HG02840 (cell line): Measurements from ENCODE around the gene EIF2B2.

Experiments
- ATAC-seq: cut with Tn5 transposase; IDR thresholded peaks from one replicate; pipeline ENCODE4 v1.9.1; 2021; ENCODE audit warnings: mild to moderate bottlenecking, moderate library complexity, moderate number of reproducible peaks; ENCODE audit not compliant: unreplicated experiment, low FRiP score

Gene EIF2B2

DNA sequence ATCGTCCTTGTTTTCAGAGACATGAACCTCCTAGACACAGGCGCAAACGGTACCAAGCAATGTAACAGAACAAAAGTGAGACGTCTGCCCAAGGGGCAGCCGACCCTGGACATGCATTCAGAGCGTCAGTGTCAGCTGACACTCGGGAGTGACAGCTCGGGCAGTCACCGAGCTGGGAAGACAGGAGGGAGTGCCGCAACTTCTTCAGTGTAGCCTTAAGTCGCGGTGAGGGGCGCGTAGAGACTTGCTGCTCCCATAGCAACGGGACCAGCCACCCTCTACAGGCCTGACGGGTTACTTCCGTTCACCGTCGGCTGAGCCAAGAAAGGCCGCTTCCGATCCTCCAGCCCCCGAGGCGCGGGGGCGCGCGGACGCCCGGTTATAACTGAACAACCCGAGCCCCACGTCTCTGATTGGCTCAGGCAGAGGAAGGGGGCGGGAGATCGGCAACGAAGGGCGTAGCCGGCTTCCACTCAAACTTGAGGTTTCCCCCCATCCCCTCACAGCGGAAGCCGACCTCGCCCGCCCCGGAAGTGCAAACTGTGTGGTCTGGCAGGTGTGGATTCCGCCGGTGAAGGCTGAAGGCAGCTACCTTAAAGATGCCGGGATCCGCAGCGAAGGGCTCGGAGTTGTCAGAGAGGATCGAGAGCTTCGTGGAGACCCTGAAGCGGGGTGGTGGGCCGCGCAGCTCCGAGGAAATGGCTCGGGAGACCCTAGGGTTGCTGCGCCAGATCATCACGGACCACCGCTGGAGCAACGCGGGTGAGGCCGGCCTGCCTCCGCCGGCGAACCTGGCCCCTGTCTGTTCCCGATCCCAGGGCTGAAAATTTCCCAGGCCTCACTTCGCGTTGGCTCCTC lies at the start of gene EIF2B2:
Gene EIF2B2 (plus strand): TSS at position 530 of the 858 bp plus-strand sequence. CDS start 70 bp downstream, at position 600.
- peak; percentile 96 for ATAC-seq

DNA sequence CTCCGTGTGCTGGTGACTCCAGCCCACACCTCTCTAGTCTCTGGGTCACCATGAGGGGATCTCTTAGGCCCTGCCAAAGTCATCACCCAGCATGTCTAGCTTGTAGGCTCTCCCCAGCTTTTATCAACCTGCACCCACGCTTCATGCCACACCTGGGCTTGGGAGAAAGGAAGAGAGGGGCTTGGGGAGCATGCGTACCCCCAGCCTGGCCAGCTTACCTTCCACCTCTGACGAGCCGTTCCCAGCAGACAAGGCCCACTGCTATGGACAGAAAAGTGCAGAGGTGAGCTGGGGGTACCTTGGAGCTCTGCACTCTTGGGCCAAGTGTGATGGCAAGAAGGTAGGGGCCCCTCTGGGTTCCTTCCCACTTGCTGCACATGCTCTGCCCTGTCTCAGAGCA lies 49.0 kb upstream of the EIF2B2 start:
- ATAC-seq: no peak

DNA sequence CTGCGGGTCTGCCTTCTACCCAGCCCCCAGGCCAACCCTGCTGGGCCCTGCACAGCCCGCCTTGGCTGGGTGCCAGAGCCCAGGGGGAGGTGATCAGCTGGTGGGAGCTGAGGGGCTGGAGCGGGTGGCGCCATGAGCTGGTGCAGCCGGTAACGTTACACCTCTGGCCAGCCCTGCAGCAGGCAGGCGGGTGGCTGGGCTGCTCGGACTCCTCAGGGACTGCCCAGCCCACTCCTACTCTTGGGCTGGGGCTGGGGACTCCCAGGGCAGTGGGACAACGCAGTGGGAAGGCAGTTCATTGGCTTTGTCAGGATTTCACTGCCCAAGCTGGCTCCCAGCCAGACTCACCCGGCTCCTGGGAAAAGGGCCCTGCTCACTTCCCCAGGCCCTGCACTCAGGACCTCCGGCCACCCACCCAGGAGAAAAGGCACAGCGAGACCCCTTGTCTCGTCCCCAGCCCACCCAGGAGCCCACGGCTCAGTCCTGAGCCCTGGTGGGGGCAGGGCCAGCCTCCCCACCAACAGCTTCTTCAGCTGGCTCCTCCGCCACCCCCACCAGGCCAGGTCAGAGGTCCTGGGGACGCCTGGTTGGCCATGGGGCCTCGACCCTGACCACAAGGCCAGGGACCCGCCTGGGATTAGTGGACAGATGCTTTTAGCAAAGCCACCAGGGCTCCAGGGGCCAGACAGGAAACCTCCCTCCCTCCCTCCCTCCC lies 48.3 kb upstream of the EIF2B2 start:
- ATAC-seq: no peak

DNA sequence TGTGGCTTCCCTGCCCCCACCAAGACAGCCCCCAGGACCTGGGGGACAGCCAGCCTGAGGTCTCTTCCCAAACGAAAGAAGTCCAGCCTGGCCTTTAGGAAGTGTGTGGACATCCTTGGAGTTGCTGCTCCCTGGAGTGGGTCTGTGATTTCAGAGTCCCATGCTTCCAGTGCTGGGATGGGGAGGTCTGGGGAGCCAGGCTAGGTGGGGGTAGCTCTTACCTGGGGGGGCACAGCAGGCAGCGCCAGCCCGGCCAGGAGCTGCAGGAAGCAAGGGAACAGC lies 47.8 kb upstream of the EIF2B2 start:
- ATAC-seq: no peak

- ATAC-seq: no peak
Measured at GRCh38 chr14:74955229-74956026, 47.3 kb upstream of the EIF2B2 start, which contains the start of gene PGF. Gene PGF (minus strand): TSS chr14:74955597. CDS start chr14:74955242, 355 bp downstream.

- no peak for ATAC-seq
Measured at GRCh38 chr14:74956027-74956279, 46.8 kb upstream of the EIF2B2 start.

- ATAC-seq: no peak
Measured at GRCh38 chr14:74956280-74957072, 46.2 kb upstream of the EIF2B2 start.

- no peak for ATAC-seq
Measured at GRCh38 chr14:74959596-74960180, 43.0 kb upstream of the EIF2B2 start.

- ATAC-seq: no peak
Measured at GRCh38 chr14:74960736-74961135, 42.0 kb upstream of the EIF2B2 start.

DNA sequence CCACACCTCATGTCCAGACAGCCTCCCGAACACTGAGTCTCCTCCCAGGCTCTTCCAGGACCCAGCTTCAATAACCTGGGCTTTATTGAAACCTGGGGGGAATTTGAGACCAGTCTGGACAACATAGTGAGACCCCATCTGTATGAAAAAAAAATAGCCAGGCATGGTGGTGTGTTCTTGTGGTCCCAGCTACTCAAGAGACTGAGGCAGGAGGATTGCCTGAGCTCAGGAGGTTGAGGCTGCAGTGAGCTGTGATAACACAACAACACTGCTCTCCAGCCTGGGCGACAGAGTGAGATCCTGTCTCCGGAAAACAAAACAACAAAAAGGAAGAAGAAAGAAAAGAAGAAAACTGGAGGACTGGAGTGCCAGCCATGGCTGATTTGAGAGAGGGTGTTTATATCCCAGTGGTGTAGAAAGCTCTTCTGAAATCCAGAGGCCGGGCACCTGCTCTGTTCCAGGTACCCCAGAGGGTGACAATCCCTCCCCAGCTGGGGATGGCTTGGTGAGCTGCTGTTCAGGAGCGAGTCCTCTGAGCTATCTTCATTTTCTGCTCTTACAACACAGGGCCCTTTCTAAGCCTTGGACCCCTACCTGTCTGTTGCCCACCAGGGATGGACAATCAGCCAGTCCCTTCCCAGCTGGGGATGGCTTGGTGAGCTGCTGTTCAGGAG lies 41.3 kb upstream of the EIF2B2 start:
- no peak for ATAC-seq

- ATAC-seq: no peak
Measured at GRCh38 chr14:74962046-74962445, 40.7 kb upstream of the EIF2B2 start.

DNA sequence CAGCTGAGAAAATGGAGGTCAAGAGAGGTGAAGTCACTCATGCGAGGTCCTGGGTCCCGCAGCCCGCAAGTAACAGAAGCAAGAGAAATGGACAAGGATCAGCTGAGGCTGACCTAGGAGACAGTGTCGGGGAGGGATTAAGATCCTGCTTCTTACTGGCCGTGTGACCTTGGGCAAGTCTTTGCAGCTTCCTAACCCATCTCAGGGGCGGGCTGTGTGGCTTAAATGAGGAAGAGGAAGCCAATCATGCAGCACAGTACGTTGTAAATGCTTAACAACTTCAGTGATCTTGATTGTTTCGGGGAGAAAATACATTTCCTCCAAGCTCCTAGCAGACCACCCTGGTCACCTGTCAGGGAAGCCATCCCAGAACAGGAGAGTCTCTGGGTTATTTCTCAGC lies 40.2 kb upstream of the EIF2B2 start:
- no peak for ATAC-seq

- ATAC-seq: no peak
Measured at GRCh38 chr14:74963178-74963704, 39.5 kb upstream of the EIF2B2 start.

DNA sequence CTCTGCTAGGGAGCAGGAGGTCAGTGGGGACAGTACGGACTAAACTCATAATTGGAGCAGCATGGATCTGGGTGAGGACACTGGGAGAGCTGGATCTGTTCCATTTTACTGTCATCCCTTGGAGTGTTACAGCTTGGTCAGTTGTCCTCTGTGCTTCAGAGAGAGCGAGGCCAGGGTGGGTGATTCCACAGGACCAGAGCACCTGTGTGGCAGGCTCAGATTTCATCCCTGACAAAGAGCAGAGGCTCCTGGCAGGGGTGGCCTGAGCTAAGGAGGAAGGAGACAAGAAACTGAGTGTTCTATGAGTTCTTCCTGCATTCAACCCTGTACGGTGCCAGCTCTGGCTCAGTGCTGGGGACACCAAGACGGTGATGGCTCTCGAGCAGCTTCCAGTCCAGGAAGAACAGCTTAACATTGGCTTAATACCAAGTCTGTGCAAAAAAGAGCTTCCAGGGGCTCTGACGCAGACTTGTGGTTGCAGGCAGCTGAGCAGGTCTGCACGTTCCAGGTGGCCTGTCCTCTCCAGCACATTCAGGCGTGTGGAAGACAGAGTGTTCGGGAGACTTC lies 38.9 kb upstream of the EIF2B2 start:
- no peak for ATAC-seq

GRCh38 chr14:74964787-74965485 lies 37.8 kb upstream of the EIF2B2 start:
- no peak for ATAC-seq

GRCh38 chr14:74965486-74966153 lies 37.1 kb upstream of the EIF2B2 start:
- ATAC-seq: no peak

- ATAC-seq: no peak
Measured at GRCh38 chr14:74968811-74969210, 33.9 kb upstream of the EIF2B2 start.
